Fibroblast of lung (primary cell): ENCODE results near the gene NFS1. TPM values are rescaled to one million over a fixed set of nuclear protein-coding genes. Genes with fewer than 3 reads are reported as not detected.

Experiments
- DNase-seq, 2 donors: peaks; one replicate each; pipeline versions ENCODE4 v3.0.0 to v3.0.0-alpha.2; 2010; ENCODE audit warnings: low read depth in 2 of 2
- H2AFZ ChIP-seq: 2 replicates; pipeline ENCODE4 v1.5.1; 2012; ENCODE audit warnings: low read length, control low read depth, inconsistent platforms
- H3K27ac ChIP-seq: 2 replicates; pipeline ENCODE4 v1.5.1; 2011; ENCODE audit warnings: low read length, control low read depth; ENCODE audit not compliant: insufficient read depth
- H3K27me3 ChIP-seq: 2 replicates; pipeline ENCODE4 v1.5.1; 2011; ENCODE audit warnings: mild to moderate bottlenecking, low read length; ENCODE audit not compliant: control insufficient read depth, insufficient read depth
- H3K36me3 ChIP-seq: 2 replicates; pipeline ENCODE4 v1.5.1; 2011; ENCODE audit warnings: low read length; ENCODE audit not compliant: control insufficient read depth, insufficient read depth
- H3K4me1 ChIP-seq: 2 replicates; pipeline ENCODE4 v1.5.1; 2011; ENCODE audit warnings: low read length; ENCODE audit not compliant: control insufficient read depth, insufficient read depth; ENCODE audit errors: extremely low read depth
- H3K4me2 ChIP-seq: 2 replicates; pipeline ENCODE4 v1.5.1; 2011; ENCODE audit warnings: low read length, control low read depth; ENCODE audit not compliant: insufficient read depth; ENCODE audit errors: extremely low read depth
- H3K4me3 ChIP-seq, 4 experiments: fragments of 200-600 bp in 1 of 4; sonication (generic) in 1 of 4; replicated peaks in 1 of 4; 2 replicates each; pipeline ENCODE4 v1.5.1; 2011 to 2016; ENCODE audit warnings: low read length in 4 of 4, low read depth in 3 of 4, mild to moderate bottlenecking in 3 of 4, control low read depth in 2 of 4, inconsistent platforms in 1 of 4, mixed read lengths in 1 of 4; ENCODE audit not compliant: insufficient read depth in 1 of 4; ENCODE audit errors: control extremely low read depth in 1 of 4
- H3K79me2 ChIP-seq: 2 replicates; pipeline ENCODE4 v1.5.1; 2012; ENCODE audit warnings: mild to moderate bottlenecking, low read length, inconsistent platforms; ENCODE audit not compliant: control insufficient read depth, insufficient read depth
- H3K9ac ChIP-seq: 2 replicates; pipeline ENCODE4 v1.5.1; 2011; ENCODE audit warnings: mild to moderate bottlenecking, low read length, control low read depth; ENCODE audit not compliant: insufficient read depth
- H3K9me3 ChIP-seq: 2 replicates; pipeline ENCODE4 v1.5.1; 2012; ENCODE audit warnings: low read depth, low read length; ENCODE audit not compliant: control insufficient read depth, insufficient read depth
- H4K20me1 ChIP-seq: 2 replicates; pipeline ENCODE4 v1.5.1; 2011; ENCODE audit warnings: low read length; ENCODE audit not compliant: control insufficient read depth, insufficient read depth; ENCODE audit errors: extremely low read depth
- EZH2 ChIP-seq: IDR thresholded peaks from 2 replicates; pipeline ENCODE4 v1.5.1; 2012; ENCODE audit warnings: low read length, control low read depth, mild to moderate bottlenecking; ENCODE audit errors: missing control alignments
- polyA plus RNA-seq, 2 donors: library from polyadenylated mRNA; depleted of rRNA in 1 of 2; stranded (reverse) in 1 of 2; unstranded in 1 of 2; fragments of >200 nt; gene quantifications; 2 replicates each; pipeline ENCODE4 v1.2.1, GENCODE V29; 2011 to 2012; ENCODE audit warnings: missing spikeins in 1 of 2
- total RNA-seq: library from RNA; depleted of rRNA; stranded (reverse); fragments of >200 nt; gene quantifications from 2 replicates; pipeline ENCODE4 v1.2.1, GENCODE V29; 2014
- TF ChIP-seq, protein P1 (sequence below), 2 donors: IDR thresholded peaks in 1 of 2; conservative IDR thresholded peaks in 1 of 2; 1 replicate in 1 of 2; 2 replicates in 1 of 2; pipeline ENCODE4 v1.5.1; 2011 to 2012; ENCODE audit warnings: low read length in 2 of 2, control low read depth in 1 of 2, inconsistent platforms in 1 of 2, low read depth in 1 of 2, mild to moderate bottlenecking in 1 of 2

Gene NFS1
- total and polyA plus RNA-seq, 2 donors (not counting 1 experiment from before 2014, with no cell fraction given), result 31.7 to 34.7 TPM

- Histone ChIP-seq H2AFZ (no peak overlapping the region), H3K9ac (no peak overlapping the region), H3K9me3 (no peaks in the 10 kb centered on the region), H3K27me3 (no peaks in the 10 kb centered on the region), H3K36me3 (peaks cover 16% of the 10 kb centered on the region), H4K20me1 (no peaks in the 10 kb centered on the region), H3K4me3 (no peak overlapping the region), H3K4me1 (no peaks in the 10 kb centered on the region), H3K4me2 (no peak overlapping the region), H3K27ac (no peak overlapping the region), H3K79me2 (no peaks in the 10 kb centered on the region)
- DNase-seq, result no peak
- TF ChIP-seq, protein P1, sequence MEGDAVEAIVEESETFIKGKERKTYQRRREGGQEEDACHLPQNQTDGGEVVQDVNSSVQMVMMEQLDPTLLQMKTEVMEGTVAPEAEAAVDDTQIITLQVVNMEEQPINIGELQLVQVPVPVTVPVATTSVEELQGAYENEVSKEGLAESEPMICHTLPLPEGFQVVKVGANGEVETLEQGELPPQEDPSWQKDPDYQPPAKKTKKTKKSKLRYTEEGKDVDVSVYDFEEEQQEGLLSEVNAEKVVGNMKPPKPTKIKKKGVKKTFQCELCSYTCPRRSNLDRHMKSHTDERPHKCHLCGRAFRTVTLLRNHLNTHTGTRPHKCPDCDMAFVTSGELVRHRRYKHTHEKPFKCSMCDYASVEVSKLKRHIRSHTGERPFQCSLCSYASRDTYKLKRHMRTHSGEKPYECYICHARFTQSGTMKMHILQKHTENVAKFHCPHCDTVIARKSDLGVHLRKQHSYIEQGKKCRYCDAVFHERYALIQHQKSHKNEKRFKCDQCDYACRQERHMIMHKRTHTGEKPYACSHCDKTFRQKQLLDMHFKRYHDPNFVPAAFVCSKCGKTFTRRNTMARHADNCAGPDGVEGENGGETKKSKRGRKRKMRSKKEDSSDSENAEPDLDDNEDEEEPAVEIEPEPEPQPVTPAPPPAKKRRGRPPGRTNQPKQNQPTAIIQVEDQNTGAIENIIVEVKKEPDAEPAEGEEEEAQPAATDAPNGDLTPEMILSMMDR (conservative IDR thresholded peaks at IDR 0.05 in 1 of 2, IDR thresholded peaks at IDR 0.05 in 1 of 2; ENCODE audit: low read depth in 1 of 2, low read length in 2 of 2), result no peak
- TF ChIP-seq EZH2, result no peak
Observed at GRCh38 chr20:35625584-35626385, 73.4 kb downstream of the NFS1 start.

GRCh38 chr20:35621560-35621946 lies 77.6 kb downstream of the NFS1 start:
- Histone ChIP-seq H3K9ac (no peak overlapping the region), H2AFZ (no peak overlapping the region), H4K20me1 (no peaks in the 10 kb centered on the region), H3K27me3 (no peaks in the 10 kb centered on the region), H3K9me3 (no peaks in the 10 kb centered on the region), H3K36me3 (peaks cover 8% of the 10 kb centered on the region), H3K4me1 (peaks cover 16% of the 10 kb centered on the region), H3K4me2 (no peak overlapping the region), H3K4me3 (no peak overlapping the region), H3K79me2 (no peaks in the 10 kb centered on the region), H3K27ac (no peak overlapping the region)
- no peak for DNase-seq
- TF ChIP-seq EZH2, result no peak
- TF ChIP-seq, protein P1 (conservative IDR thresholded peaks at IDR 0.05 in 1 of 2, IDR thresholded peaks at IDR 0.05 in 1 of 2; ENCODE audit: low read depth in 1 of 2, low read length in 2 of 2), result peak in 1 of 2 donors; percentile 15

DNA sequence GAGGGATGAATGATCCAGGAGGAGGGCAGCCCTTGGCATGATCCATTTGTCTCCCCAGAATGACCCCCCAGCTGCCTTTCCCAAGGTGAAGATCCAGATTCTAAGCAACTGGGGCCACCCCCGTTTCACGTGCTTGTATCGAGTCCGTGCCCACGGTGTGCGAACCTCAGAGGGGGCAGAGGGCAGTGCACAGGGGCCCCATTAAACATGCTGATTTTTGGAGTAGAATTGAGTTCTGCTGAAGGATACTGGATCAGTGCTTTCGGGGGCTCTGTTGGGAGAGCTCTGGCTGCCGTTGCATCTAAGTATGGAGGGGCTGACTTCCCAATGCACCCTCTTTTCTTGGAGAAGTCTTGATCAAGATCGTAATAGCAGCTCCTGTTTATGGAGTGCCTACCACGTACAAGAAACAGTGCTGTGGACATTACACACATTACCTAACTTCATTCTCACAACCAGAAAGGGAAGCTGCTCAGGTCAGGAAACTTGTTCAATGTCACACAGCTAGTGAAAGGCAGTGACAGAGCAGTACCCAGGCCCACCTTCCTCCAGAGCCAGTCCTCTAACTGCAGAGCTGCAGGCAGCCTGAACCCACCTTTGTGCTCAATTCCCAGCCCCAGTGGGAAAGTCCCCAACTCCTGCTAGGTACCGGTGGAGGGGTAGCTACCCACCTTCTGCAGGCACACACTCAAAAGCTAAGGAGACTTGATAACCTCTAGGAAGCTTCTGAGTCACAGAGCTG lies 78.2 kb downstream of the NFS1 start:
- Histone ChIP-seq H2AFZ (no peak overlapping the region), H3K4me3 (no peak overlapping the region), H3K4me1 (peaks cover 16% of the 10 kb centered on the region), H3K36me3 (peaks cover 8% of the 10 kb centered on the region), H3K9ac (no peak overlapping the region), H3K79me2 (no peaks in the 10 kb centered on the region), H3K27me3 (no peaks in the 10 kb centered on the region), H3K9me3 (no peaks in the 10 kb centered on the region), H3K4me2 (no peak overlapping the region), H3K27ac (no peak overlapping the region), H4K20me1 (no peaks in the 10 kb centered on the region)
- TF ChIP-seq, protein P1 (conservative IDR thresholded peaks at IDR 0.05 in 1 of 2, IDR thresholded peaks at IDR 0.05 in 1 of 2; ENCODE audit: low read depth in 1 of 2, low read length in 2 of 2), result no peak
- TF ChIP-seq EZH2, result no peak
- no peak for DNase-seq
